Right renal pelvis (tissue), 4 donors: Measurements from ENCODE around the gene RPE65. TPM values are rescaled to one million over a fixed set of nuclear protein-coding genes. Genes with fewer than 3 reads are reported as not detected.
"Not testable (repeated sequence)": the region's sequence is repeated elsewhere in the genome, so short reads cannot be mapped to it uniquely, and the experiment has no call there.

Experiments used
- DNase-seq, 4 donors: peaks; one replicate each; pipeline ENCODE4 v3.0.0-alpha.2; 2013; ENCODE audit warnings: low read depth in 4 of 4, low spot score in 3 of 4, missing footprints in 1 of 4
- polyA plus RNA-seq, 4 donors: library from polyadenylated mRNA; unstranded; fragments of 120-200 nt; gene quantifications; one replicate each; pipeline ENCODE4 v1.2.1, GENCODE V29; 2013; ENCODE audit not compliant: insufficient read length in 4 of 4

The RPE65 gene
- polyA plus RNA-seq, 4 donors = 0.08 to 0.19 (median 0.11) TPM; not detected in 1

GRCh38 chr1:68454534-68454933, 4.8 kb upstream of the RPE65 start:
- no peak for DNase-seq

GRCh38 chr1:68453060-68453670, 3.4 kb upstream of the RPE65 start:
- DNase-seq = no peak

- no peak for DNase-seq
Observed at GRCh38 chr1:68448365-68448764, 1.4 kb downstream of the RPE65 start.

GRCh38 chr1:68445709-68446108, 4.0 kb downstream of the RPE65 start:
- no peak for DNase-seq

- DNase-seq = peak in 1 of 4 donors; percentile 8
Observed at GRCh38 chr1:68442822-68443556, 6.8 kb downstream of the RPE65 start.

GRCh38 chr1:68442006-68442405, 7.7 kb downstream of the RPE65 start:
- DNase-seq = no peak

GRCh38 chr1:68438310-68438709, 11.4 kb downstream of the RPE65 start:
- DNase-seq = no peak

GRCh38 chr1:68433395-68433794, 16.4 kb downstream of the RPE65 start:
- DNase-seq = no peak

GRCh38 chr1:68431076-68431475, 18.7 kb downstream of the RPE65 start:
- no peak for DNase-seq

- no peak for DNase-seq
Observed at GRCh38 chr1:68429233-68429808, 20.4 kb downstream of the RPE65 start.

GRCh38 chr1:68426594-68426993, 23.2 kb downstream of the RPE65 start:
- DNase-seq = no peak

- DNase-seq = no peak
Observed at GRCh38 chr1:68421350-68421749, 28.4 kb downstream of the RPE65 start.

GRCh38 chr1:68409426-68409825, 40.3 kb downstream of the RPE65 start:
- DNase-seq = no peak

GRCh38 chr1:68401506-68401905, 48.2 kb downstream of the RPE65 start:
- DNase-seq = no peak

GRCh38 chr1:68395575-68395974, 54.2 kb downstream of the RPE65 start:
- not testable (repeated sequence) for DNase-seq

GRCh38 chr1:68392474-68392873, 57.3 kb downstream of the RPE65 start:
- DNase-seq = not testable (repeated sequence)

GRCh38 chr1:68385798-68386524, 63.8 kb downstream of the RPE65 start:
- not testable (repeated sequence) for DNase-seq

GRCh38 chr1:68384872-68385411, 64.8 kb downstream of the RPE65 start:
- DNase-seq = no peak

- no peak for DNase-seq
Observed at GRCh38 chr1:68384321-68384813, 65.4 kb downstream of the RPE65 start.

- no peak for DNase-seq
Observed at GRCh38 chr1:68383092-68383491, 66.7 kb downstream of the RPE65 start.

GRCh38 chr1:68379085-68379478, 70.7 kb downstream of the RPE65 start:
- no peak for DNase-seq
